Measurements from ENCODE around the gene CCM2.

The CCM2 gene

GRCh38 chr7:45000093-45001032 lies at the start of gene CCM2:
Gene CCM2 (plus strand): TSS chr7:45000201. CDS start chr7:45000334, 133 bp downstream.
- DNase-seq: no peak

DNA sequence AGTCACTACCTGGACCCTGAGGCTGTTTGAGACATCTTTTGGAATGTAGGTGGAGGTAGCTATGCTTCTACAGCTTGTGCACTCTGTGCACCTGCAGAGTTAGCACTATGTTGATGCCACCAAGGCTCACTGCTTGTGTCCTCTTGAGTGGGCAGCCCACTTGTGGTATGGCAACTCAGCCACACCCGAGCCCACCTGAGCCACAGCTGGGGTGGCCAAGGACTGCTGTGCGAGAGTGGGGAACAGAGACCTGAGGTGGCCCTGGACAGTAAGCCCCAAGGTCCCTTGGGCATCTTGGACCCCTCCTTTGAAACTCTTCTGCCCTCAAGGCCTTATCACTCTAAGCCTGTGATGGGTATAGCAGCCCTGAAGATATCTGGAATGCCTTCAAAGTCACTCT lies 46.8 kb upstream of the CCM2 start:
- DNase-seq: no peak

DNA sequence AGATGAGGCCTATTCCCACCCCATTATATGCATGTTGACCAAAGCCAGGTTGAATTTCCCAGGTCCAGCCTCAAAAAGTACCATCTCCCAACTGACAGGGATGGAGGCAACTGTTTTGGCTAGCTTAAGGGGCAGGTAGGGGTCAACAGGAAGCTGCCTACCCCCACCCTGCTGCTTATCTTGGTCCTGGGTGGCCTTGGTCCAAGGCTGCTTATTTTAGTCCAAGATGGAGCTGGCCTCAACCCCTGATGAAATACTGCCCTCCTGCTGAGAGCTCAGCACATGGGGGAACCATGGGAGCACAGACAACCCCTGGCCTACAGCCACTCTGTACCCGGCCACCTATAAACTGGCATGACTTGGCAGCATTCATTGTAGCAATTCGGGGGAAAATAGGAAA lies 44.3 kb upstream of the CCM2 start:
- DNase-seq: no peak

- DNase-seq: no peak
These were observed 43.7 kb upstream of the CCM2 start for GRCh38 chr7:44956157-44956766.

DNA sequence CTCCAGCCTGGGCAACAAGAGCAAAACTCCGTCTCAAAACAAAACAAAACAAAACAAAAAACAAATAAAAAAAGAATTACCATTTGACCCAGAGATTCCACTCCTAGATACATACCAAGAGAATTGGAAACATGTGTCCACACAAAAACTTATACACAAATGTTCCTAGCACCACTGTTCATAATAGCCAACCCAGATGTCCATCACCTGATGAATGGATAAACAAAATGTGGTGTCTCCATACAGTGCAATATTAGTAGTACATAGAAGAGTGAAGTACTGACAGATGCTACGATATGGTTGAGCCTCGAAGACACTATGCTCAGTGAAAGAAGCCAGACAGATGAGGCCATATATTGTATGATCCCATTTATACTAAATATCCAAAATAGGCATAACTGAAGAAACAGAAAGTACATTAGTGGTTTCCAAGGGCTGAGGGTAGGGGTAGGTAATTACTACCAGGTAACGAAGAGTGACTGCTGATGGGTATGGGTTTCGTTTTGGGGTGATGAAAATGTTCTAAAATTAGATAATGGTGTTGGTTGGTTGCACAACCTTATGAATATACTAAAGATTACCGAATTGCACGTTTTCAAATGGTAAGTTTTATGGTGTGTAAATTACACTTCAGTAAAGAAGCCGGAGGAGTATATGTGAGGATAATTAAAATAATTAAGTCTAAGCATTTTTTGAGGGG lies 41.2 kb upstream of the CCM2 start:
- no peak for DNase-seq

DNA sequence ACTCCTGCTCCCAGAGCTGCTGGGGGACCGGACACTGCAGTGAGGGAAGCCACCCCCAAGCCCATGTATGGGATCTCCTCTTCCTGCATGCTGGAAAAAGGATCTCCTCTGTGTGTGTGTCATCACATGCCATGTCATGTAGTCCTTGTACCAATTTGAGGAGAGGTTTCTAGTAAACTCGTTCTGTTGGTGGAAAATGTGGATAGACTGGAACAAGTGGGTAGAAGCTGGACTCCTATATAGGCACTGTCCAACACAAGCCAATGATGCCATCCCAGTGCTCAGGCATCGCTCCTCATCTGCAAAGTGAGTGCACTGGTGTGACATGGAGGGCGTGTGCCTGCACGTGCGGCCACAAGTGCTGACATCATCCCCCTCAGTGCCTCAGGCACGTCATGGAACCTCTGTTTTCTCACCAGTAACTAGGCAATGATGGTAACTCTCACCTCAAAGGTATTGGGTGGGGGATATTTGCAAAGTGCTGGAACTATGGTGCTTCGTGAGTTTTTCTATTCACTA lies 40.5 kb upstream of the CCM2 start:
- no peak for DNase-seq

- DNase-seq: no peak
These were observed 39.9 kb upstream of the CCM2 start for GRCh38 chr7:44960011-44960580.

DNA sequence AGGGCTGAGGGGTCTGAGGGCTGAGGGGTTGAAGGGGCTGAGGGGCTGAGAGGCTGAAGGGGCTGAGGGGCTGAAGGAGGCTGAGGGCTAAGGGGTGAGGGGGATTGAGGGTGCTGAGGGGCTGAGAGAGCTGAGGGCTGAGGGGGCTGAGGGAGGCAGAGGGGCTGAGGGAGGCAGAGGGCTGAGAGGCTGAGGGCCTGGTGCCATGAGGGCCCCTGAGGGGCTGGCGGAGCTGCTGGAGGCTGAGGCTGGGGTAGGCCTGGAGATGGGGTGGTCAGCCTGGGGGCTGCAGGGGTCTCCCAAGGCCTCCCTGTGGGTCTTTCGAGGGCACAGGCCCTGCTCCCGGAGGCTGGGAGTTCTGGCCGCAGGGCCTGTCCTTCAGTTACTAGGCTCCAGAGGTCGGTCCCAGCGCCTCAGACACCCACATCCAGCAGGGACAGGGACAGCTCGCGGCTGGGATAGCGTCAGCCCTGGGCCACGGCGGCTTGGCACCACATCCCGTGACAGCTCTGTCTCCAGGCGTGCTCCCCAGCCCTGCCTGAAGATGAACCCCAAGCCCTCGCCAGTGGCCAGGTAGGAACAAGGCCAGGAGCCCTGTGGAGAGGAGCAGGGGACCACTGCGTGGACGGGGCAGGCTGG lies 38.0 kb upstream of the CCM2 start:
- no peak for DNase-seq

- no peak for DNase-seq
These were observed 37.3 kb upstream of the CCM2 start for GRCh38 chr7:44962483-44963251.

DNA sequence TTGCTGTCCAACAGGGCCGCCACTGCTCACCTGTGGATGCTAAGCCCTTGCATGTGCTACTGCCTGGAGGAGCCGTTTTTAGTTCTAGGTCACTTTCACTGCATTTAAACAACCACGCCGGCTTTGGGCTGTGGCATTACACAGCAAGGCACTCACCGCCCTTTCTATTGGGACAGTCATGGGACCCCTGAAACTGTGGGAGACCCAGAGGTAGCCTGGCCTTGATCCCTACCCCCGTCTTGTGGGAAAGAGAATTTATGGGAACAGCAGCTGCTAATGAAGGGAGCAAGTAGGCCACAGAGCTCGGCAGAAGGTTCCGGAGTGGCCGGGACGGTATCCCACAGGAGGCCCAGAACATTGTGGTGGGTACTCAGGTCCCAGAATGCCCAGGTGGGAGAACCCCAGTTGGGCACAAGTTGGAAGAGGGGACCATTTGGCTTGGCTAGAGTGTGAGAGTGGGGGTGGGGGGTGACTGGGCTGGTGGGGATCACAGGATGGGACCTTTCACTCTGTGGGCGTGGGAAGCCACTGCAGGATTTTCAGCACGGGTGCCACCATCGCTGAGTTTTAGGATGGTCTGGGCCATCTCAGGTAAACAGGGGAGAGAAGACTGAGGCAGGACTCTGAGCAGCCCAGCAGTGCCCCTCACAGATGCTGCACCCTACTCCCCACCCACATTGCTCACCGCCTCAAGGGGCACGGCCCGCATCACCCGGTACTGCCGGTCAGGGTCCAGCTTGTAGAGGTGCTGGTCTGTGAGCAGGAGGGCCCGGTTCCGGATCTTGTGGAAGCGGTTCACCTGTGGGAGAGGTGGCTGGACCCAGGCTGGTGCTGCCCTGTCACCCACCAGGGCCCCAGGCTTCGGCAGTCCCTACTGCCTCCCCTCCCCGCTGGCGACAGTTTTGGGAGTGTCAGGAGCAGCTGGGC lies 36.4 kb upstream of the CCM2 start:
- no peak for DNase-seq

GRCh38 chr7:44964384-44964830 lies 35.6 kb upstream of the CCM2 start:
- DNase-seq: no peak

- no peak for DNase-seq
These were observed 35.1 kb upstream of the CCM2 start for GRCh38 chr7:44964831-44965440.

DNA sequence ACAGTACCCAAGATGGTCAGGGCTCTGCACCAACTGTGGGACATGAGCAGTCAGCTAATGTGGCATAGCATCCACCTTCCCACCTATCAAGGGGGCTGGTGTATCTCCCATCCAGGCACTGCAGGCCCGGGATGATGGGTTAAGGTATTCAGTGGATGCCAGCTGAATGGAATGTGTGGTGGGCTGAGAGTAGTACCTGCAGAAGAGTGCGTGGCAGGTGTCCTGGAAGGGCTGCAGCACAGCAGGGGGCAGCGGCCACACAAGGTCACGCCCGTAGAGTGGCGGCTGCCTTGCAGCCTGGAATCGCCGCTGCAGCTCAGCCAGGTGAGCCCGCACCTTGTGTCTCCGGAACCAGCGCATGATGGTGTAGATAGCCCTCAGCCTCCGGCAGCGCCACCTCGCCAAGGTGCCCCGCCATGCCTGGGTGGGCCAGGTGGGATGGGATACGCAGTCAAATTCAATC lies 34.5 kb upstream of the CCM2 start:
- no peak for DNase-seq

- DNase-seq: no peak
These were observed 33.9 kb upstream of the CCM2 start for GRCh38 chr7:44965937-44966730.

DNA sequence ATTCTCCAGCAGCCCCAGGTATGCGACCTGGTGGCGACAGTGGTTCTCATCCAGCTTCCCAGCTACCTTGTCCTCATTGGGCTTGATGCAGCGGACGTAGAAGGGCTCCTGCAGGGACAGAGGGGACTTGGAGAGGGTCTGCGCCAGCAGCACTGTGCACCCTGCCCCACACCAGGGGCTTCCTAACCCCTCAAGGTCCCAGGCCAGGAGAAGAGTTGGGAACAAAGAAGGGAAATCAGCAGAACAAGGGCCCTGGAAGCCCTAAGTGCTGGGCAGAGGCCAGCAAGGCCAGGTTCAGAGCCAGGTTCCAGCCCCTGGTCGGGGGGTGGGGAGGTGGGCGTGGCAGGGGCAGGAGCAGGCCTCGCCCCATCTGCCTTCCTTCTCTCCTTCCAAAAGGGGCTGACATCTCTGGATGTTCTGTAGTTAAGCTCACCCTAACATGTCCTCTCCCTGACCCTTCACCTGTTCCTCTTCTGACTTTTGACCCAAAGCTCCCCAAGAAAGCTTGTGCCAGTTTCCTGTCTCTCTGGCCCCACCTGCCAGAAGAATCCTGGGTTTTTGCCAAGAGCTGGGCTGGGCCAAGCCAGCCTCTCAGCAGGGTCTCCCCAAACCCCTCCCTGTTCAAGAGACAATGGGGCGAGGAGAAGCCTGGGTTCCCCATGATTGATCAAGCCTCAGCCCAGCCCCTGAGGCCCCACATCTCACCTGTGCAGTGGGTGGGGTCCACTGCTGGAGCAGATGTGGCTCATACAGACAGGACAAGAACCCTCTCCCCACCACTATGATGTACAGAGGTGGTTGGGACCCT lies 33.1 kb upstream of the CCM2 start:
- no peak for DNase-seq

- no peak for DNase-seq
These were observed 32.2 kb upstream of the CCM2 start for GRCh38 chr7:44967571-44968446.

DNA sequence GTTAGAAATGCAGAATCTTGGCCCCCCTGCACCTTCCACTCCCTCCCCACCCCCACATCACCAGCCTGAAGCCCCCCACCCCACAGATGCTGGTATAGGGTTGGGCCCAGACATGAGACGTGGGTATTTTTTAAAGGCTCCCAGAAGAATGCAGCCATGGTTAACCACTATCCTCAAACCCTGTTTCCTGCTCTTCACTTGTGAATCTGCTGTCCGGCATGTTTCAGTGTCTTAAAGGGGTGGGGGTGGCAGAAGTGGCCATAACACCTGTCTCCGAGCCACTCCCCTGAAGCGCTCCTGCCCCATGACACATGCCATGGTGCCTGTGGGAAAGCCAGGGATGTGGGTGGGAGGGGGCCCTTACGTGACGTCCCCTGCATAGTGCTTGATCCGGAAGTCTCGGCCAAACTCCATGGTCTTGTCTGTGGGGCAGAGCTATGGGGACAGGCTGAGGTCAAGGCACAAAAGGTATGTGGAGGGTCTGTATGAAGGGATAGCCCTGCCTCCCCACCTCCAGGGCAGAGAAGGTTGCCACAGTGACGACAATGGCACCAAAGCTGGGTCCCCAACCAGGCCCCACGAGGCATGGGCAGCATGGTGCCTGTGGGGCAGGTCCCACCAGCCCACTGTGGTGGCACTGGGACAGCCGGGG lies 30.8 kb upstream of the CCM2 start:
- no peak for DNase-seq

Measured in SIG-M5 (cell line).